OCI-LY1 (cell line): ENCODE measurements around the gene VPS45.

Source experiments
- EZH2 ChIP-seq: fragments of 200-600 bp; sonication (generic), shearing (Covaris generic); IDR thresholded peaks from 2 replicates; pipeline ENCODE4 v1.8.0; 2017; ENCODE audit warnings: borderline replicate concordance, mixed run types, mild to moderate bottlenecking, antibody characterized with exemption, low read length, moderate library complexity, mixed read lengths
- TF ChIP-seq, protein P1 (sequence below): fragments of 200-600 bp; sonication (generic), shearing (Covaris generic); IDR thresholded peaks from 2 replicates; pipeline ENCODE4 v1.5.1; 2017; ENCODE audit warnings: mild to moderate bottlenecking, antibody characterized with exemption, low read length, moderate library complexity, mixed read lengths

GRCh38 chr1:150171801-150172200 lies 104.2 kb downstream of the VPS45 start:
- TF ChIP-seq, protein P1, sequence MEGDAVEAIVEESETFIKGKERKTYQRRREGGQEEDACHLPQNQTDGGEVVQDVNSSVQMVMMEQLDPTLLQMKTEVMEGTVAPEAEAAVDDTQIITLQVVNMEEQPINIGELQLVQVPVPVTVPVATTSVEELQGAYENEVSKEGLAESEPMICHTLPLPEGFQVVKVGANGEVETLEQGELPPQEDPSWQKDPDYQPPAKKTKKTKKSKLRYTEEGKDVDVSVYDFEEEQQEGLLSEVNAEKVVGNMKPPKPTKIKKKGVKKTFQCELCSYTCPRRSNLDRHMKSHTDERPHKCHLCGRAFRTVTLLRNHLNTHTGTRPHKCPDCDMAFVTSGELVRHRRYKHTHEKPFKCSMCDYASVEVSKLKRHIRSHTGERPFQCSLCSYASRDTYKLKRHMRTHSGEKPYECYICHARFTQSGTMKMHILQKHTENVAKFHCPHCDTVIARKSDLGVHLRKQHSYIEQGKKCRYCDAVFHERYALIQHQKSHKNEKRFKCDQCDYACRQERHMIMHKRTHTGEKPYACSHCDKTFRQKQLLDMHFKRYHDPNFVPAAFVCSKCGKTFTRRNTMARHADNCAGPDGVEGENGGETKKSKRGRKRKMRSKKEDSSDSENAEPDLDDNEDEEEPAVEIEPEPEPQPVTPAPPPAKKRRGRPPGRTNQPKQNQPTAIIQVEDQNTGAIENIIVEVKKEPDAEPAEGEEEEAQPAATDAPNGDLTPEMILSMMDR: no peak
- no peak for TF ChIP-seq EZH2
